ENCODE measurements around the gene HCAR2. TPM values are rescaled to one million over a fixed set of nuclear protein-coding genes. Genes with fewer than 3 reads are reported as not detected.

The HCAR2 gene
- polyA plus RNA-seq, result not detected in 2 replicates

DNA sequence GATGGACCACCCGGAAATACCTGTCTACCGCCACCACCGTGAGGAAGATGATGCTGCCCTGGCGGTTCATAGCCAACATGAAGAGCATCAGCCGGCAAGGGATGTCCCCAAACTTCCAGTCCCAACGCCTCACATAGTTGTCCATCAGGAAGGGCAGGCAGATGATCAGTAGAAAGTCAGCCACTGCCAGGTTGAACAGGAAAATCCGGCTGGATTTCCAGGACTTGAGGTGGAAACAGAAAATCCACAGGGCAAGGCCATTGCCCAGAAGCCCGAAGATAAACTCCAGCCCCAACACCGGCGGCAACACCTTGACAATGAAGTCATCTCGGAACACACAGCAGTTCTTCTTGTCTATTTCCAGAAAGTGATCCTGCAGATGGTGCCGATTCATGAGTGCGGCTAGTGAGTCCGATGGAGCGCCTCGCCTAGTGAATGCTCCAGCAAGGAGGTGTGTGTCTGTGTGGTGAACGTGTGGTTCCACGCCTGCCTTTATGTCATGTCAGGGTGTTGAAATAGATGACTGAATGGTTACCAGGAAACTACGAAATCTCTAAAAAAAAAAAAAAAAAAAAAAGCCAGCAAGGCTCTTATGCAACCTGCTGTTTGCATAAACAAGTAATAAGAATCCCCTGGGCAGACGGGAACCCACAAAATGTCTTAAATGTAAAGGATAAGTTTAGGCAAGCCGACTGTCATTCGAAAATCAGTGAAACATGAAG is at the start of gene HCAR2:
HCAR2 (minus strand) TSS at position 468 of the 722 bp plus-strand sequence; CDS start at position 394, 74 bp downstream.

DNA sequence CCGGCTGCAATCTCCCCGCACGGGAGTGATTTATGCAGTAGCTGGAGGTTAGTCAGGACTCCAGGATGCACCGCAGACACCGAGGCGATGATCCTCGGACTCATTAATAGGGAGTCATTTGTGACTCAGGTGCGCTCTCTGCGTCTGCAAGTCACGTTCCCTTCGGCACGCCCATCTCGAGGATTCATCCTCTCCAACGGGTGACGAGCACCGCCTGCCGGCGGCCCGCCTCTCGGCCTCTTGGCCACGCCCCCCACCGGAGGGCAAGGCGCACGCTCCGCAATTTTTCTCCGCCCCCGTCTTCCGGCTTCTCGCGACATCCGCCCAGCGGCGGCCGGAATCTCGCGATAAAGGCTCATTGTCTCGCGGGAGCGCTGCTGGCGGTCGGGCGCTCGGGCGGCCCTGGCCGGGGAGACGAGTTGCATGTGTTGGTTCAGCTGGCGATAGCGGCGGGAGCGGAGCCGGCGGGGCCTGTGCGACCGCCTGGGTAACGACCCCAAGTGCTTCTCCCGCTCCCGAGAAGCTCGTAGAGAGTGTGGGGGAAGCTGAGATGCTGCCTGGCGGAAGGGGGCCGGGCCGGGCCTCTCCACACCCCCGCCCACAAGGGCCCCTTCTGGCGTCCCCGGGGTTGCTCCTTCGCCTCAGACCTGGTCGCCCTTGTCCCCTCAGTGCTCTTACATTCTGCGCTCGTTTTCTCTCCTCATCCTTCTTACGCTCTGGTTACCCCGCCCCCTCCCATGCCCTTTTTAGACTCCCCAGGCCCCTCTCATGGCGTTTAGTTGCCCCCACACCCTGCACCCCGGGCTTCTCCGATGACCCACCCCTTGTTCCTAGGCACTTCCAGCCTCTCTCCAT is 49.5 kb upstream of the HCAR2 start, which contains the start of gene DENR:
DENR (plus strand) TSS at position 361 of the 855 bp plus-strand sequence. CDS start 878 bp downstream, outside the sequence.

DNA sequence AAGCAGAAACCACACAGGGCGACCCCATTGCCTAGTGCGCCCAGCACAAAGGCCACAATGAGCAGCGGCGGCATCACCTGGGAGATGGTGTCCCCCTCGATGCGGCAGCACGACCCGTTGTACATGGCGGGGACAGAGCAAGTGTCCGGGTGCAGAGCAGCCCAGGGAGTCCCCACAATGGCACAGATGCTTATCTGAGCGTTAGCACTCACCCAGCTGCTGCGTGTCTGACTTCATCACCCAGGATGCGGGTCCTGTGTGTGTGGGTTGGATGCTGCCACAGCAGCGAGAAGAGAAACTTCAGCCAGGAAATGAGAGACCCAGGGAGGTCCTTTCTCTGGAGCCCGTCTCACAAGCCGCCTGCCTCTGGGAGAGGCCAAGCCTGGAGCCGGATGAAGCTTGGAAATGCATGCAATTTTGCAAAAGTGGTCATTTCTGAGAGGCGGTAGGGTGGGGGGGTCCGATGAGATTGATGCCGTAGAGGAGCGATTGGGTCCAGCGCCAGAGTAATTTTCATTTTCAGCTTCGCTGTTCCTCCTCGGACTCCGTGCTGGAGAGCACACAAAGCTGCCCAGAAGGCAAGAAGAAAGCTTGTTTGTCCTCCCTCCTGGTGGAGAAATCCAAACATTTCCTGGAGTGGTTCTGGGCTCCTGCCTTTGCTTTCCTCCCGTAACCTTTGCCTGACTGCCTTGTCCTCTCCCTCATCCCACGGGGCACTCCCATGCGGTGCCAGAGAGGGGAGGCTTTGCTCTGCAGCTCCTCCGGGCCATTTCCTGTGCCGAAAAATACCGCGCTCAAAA is 27.3 kb upstream of the HCAR2 start, which contains the start of gene HCAR1:
HCAR1 (minus strand) TSS at position 630 of the 800 bp plus-strand sequence; CDS start at position 125, 505 bp downstream.

GRCh38 chr12:122716658-122717057 is 13.5 kb upstream of the HCAR2 start, which contains the start of gene HCAR3:
HCAR3 (minus strand) TSS chr12:122716811; CDS start chr12:122716737, 74 bp downstream.

Other genes starting within 250 kb of the HCAR2 start
- gene ZCCHC8, start 202.4 kb downstream of the HCAR2 start, polyA plus RNA-seq, result 3.1 and 5.3 TPM in 2 replicates
- gene RSRC2, start 176.4 kb downstream of the HCAR2 start, polyA plus RNA-seq, result 111 and 112 TPM in 2 replicates
- 1.8 and 4.5 TPM in 2 replicates for gene KNTC1, start 176.1 kb downstream of the HCAR2 start, polyA plus RNA-seq
- gene HCAR3, start 13.5 kb upstream of the HCAR2 start, polyA plus RNA-seq, result not detected in 2 replicates
- not detected in 2 replicates for gene HCAR1, start 27.5 kb upstream of the HCAR2 start, polyA plus RNA-seq
- 24.7 and 31.7 TPM in 2 replicates for gene DENR, start 49.5 kb upstream of the HCAR2 start, polyA plus RNA-seq
- 0.70 and 2.3 TPM in 2 replicates for gene CCDC62, start 71.2 kb upstream of the HCAR2 start, polyA plus RNA-seq
- gene HIP1R, start 132.1 kb upstream of the HCAR2 start, polyA plus RNA-seq, result 1.5 and 3.6 TPM in 2 replicates
- 0.97 and 1.0 TPM in 2 replicates for gene VPS37B, start 192.8 kb upstream of the HCAR2 start, polyA plus RNA-seq